Thyroid gland (tissue), 4 donors: ENCODE data around the gene GLIS2. TPM values are rescaled to one million over a fixed set of nuclear protein-coding genes. Genes with fewer than 3 reads are reported as not detected.
"Not testable (repeated sequence)": the region's sequence is repeated elsewhere in the genome, so short reads cannot be mapped to it uniquely, and the experiment has no call there.

Source experiments
- DNase-seq, 2 donors: peaks; one replicate each; pipeline ENCODE4 v3.0.0-alpha.2; 2019
- H3K27ac ChIP-seq, 3 donors: fragments of 200-600 bp; sonication (generic); 1 replicate in 2 of 3; 2 replicates in 1 of 3; pipeline ENCODE4 v1.5.1; 2016 to 2019; ENCODE audit warnings: mild to moderate bottlenecking in 1 of 3, moderate library complexity in 1 of 3
- H3K27me3 ChIP-seq: fragments of 200-600 bp; sonication (generic); one replicate; pipeline ENCODE4 v1.5.1; 2019
- H3K36me3 ChIP-seq, 2 donors: fragments of 200-600 bp; sonication (generic); one replicate each; pipeline ENCODE4 v1.5.1; 2016 to 2019
- H3K4me1 ChIP-seq, 2 donors: fragments of 200-600 bp; sonication (generic); one replicate each; pipeline ENCODE4 v1.5.1; 2017 to 2019
- H3K4me3 ChIP-seq, 3 donors: fragments of 200-600 bp; sonication (generic); replicated peaks in 1 of 3; 1 replicate in 2 of 3; 2 replicates in 1 of 3; pipeline ENCODE4 v1.5.1; 2016; ENCODE audit warnings: mild to moderate bottlenecking in 1 of 3
- H3K9me3 ChIP-seq: fragments of 200-600 bp; sonication (generic); one replicate; pipeline ENCODE4 v1.5.1; 2017
- POLR2A ChIP-seq, 2 donors: fragments of 450-650 bp; IDR thresholded peaks; one replicate each; pipeline ENCODE4 v1.6.1; 2017; ENCODE audit warnings: antibody characterized with exemption in 2 of 2, mild to moderate bottlenecking in 2 of 2, moderate library complexity in 1 of 2
- WGBS, 2 donors: methylation state at CpG; one replicate each; pipeline ENCODE4 v1.1.5; 2017; 5-methylcytosine and 5-hydroxymethylcytosine counted together
- intact Hi-C: fragments of 100-400 bp; cut with DNase I; formaldehyde crosslinking; loops from one replicate; pipeline ENCODE4 v1.15.1; 2023
- total RNA-seq, 4 donors: library from RNA; depleted of rRNA; stranded (reverse); fragments of >200 nt; gene quantifications; one replicate each; pipeline ENCODE4 v1.2.3, GENCODE V29; 2016
- TF ChIP-seq, protein P1 (sequence below), 6 experiments: fragments of 200-600 bp in 3 of 6; fragments of 450-650 bp in 3 of 6; sonication (generic) in 3 of 6; IDR thresholded peaks; one replicate each; pipeline ENCODE4 v1.5.1; 2016 to 2019; ENCODE audit warnings: antibody characterized with exemption in 6 of 6, mild to moderate bottlenecking in 2 of 6, inconsistent platforms in 1 of 6, moderate library complexity in 1 of 6

GLIS2 gene
- total RNA-seq, 4 donors from 2014 or later: 5.5 to 7.6 (median 6.7) TPM

DNA sequence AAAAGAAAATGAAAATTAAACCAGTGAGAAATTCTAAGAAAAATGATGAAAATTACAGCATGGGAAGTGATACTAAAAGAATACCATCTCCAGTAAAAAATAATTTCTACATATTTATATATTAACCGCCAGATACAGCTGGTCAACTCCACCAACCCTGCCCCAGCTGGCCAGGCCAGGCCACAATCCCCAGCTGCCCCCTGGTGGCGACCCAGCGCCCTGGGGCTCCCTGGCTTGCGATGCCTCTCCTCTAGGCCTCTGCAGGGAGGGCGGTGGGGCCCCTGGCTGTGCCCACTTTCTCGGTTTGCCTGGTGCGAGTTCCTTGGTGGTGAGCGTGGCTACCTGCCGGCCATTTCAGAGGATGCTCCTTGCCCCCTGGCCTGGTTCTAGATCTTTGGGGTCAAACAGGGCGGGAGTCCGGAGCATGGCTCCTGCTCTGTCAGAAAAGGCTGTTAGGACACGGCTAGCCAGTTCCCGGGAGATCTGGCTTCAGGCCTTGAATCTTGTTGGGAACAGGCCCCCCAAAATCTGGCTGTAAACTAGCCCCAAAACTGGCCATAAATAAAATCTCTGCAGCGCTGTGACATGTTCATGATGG, 14.5 kb downstream of the GLIS2 start:
- no peak overlapping the region for H3K4me3 ChIP-seq
- intact Hi-C loops: loop anchor here (5.0 kb wide), 1 partner anchor 123 kb away; no protein-coding TSS in a partner anchor
- peaks cover 22 to 48% of the 10 kb centered on the region in 2 donors for H3K4me1 ChIP-seq
- WGBS, 2 donors: 50 to 59% methylated on average over 10 to 13 of the region's 14 CpGs
- H3K36me3 ChIP-seq: peaks cover 0 to 4% of the 10 kb centered on the region in 2 donors
- DNase-seq: peak; percentile 80 to 85
- no peak overlapping the region for H3K27ac ChIP-seq
- no peak for TF ChIP-seq POLR2A (IDR thresholded peaks at IDR 0.05)
- TF ChIP-seq, protein P1, sequence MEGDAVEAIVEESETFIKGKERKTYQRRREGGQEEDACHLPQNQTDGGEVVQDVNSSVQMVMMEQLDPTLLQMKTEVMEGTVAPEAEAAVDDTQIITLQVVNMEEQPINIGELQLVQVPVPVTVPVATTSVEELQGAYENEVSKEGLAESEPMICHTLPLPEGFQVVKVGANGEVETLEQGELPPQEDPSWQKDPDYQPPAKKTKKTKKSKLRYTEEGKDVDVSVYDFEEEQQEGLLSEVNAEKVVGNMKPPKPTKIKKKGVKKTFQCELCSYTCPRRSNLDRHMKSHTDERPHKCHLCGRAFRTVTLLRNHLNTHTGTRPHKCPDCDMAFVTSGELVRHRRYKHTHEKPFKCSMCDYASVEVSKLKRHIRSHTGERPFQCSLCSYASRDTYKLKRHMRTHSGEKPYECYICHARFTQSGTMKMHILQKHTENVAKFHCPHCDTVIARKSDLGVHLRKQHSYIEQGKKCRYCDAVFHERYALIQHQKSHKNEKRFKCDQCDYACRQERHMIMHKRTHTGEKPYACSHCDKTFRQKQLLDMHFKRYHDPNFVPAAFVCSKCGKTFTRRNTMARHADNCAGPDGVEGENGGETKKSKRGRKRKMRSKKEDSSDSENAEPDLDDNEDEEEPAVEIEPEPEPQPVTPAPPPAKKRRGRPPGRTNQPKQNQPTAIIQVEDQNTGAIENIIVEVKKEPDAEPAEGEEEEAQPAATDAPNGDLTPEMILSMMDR (IDR thresholded peaks at IDR 0.05): peak; percentile 88 to 97 (median 91)
- H3K27me3 ChIP-seq: no peaks in the 10 kb centered on the region
- no peaks in the 10 kb centered on the region for H3K9me3 ChIP-seq

DNA sequence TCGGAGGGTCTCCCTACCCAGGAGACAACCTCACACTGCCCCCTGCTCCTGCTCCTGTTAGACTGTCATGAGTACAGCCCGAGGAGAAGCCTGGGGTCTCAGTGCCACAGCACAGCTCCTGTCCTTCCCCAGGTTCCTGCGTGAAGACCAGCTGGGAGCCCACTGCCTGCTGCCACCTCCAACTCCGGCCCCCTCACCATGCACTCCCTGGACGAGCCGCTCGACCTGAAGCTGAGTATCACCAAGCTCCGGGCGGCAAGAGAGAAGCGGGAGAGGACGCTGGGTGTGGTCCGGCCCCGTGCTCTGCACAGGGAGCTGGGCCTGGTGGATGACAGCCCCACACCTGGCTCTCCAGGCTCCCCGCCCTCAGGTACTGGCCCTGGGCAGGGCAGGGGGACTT, 16.2 kb downstream of the GLIS2 start:
- no peak for DNase-seq
- H3K9me3 ChIP-seq: no peaks in the 10 kb centered on the region
- no peaks in the 10 kb centered on the region for H3K27me3 ChIP-seq
- H3K36me3 ChIP-seq: peaks cover 4 to 12% of the 10 kb centered on the region in 2 donors
- intact Hi-C loops: loop anchor here (5.0 kb wide), 1 partner anchor 125 kb away; no protein-coding TSS in a partner anchor
- H3K4me3 ChIP-seq: no peak overlapping the region
- H3K27ac ChIP-seq: no peak overlapping the region
- H3K4me1 ChIP-seq: peaks cover 18 to 37% of the 10 kb centered on the region in 2 donors
- TF ChIP-seq, protein P1 (IDR thresholded peaks at IDR 0.05): no peak
- no peak for TF ChIP-seq POLR2A (IDR thresholded peaks at IDR 0.05)
- WGBS, 2 donors: 87 to 96% methylated on average over 11 to 14 of the region's 14 CpGs

DNA sequence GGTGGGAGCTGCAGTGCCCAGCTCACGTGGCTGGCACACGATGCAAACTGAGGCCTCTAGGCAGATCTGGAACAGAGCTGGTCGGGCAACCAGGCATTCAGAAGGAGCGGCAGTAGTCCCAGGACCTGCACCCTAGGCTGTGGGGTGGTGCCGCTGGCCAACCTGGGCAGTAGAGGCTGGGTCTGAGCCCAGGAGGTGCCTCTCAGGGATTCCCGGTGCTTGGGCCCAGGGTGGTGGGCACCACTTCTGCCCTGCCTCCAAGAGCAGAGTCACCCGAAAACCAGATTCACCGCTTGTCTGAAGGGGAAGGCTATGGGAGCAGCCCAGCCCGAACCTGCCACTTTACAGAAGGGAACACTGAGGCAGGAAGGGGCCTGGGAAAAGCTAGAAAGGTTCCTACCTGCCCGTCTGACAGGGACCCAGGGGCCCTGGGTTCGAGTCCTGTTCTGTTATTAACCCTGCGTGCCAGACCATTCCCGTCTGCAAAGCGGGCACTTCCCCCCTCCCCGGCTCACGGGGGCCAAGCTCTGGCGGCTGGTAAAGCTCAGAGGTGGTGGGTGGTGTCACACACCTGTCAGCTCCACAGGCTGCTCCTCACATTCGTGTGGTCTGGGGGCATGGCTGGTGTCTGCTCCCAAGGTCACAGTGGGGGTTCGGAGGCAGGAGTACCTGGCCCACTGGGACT, 16.9 kb downstream of the GLIS2 start:
- no peak for DNase-seq
- TF ChIP-seq, protein P1 (IDR thresholded peaks at IDR 0.05): no peak
- TF ChIP-seq POLR2A (IDR thresholded peaks at IDR 0.05): no peak
- intact Hi-C loops: loop anchor here (5.0 kb wide), 1 partner anchor 125 kb away; no protein-coding TSS in a partner anchor
- Histone ChIP-seq H3K36me3 (peaks cover 4 to 13% of the 10 kb centered on the region in 2 donors), H3K27me3 (no peaks in the 10 kb centered on the region), H3K9me3 (no peaks in the 10 kb centered on the region), H3K27ac (no peak overlapping the region), H3K4me3 (no peak overlapping the region), H3K4me1 (peaks cover 14 to 30% of the 10 kb centered on the region in 2 donors)
- WGBS, 2 donors: 91 to 94% methylated on average over 12 to 15 of the region's 19 CpGs

DNA sequence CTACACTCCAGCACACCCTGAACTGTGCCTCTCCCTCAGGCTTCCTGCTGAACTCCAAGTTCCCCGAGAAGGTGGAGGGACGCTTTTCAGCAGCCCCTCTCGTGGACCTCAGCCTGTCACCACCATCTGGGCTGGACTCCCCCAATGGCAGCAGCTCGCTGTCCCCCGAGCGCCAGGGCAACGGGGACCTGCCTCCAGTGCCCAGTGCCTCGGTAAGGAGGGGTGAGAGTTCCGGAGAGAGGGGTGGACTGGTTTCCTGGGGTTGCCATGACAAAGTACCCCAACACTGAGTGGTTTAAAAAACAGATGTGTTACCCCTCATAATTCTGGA, 17.4 kb downstream of the GLIS2 start:
- H3K27me3 ChIP-seq: no peaks in the 10 kb centered on the region
- peaks cover 9 to 25% of the 10 kb centered on the region in 2 donors for H3K4me1 ChIP-seq
- H3K36me3 ChIP-seq: peaks cover 4 to 13% of the 10 kb centered on the region in 2 donors
- H3K27ac ChIP-seq: no peak overlapping the region
- TF ChIP-seq, protein P1 (IDR thresholded peaks at IDR 0.05): no peak
- no peak for TF ChIP-seq POLR2A (IDR thresholded peaks at IDR 0.05)
- intact Hi-C loops: loop anchor here (5.0 kb wide), 1 partner anchor 126 kb away; no protein-coding TSS in a partner anchor
- WGBS, 2 donors: 92% methylated on average over 9 of the region's 9 CpGs; no CpG with 5 or more reads in 1 of the 2 donors
- H3K9me3 ChIP-seq: no peaks in the 10 kb centered on the region
- no peak for DNase-seq
- no peak overlapping the region for H3K4me3 ChIP-seq

DNA sequence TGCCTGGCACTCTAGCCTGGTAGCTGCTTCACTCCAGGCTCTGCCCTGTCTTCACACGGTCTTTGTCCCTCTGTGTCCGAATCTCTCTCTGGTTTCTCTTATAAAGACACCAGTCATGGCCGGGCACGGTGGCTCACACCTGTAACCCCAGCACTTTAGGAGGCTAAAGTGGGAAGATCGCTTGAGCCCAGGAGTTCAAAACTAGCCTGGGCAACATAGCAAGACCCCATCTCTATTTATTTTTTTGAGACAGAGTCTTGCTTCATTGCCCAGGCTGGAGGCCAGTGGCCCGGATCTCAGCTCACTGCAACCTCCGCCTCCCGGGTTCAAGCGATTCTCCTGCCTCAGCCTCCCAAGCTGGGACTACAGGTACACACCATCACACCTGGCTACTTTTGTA, 17.8 kb downstream of the GLIS2 start:
- DNase-seq, H3K27me3 ChIP-seq, H3K4me3 ChIP-seq, H3K9me3 ChIP-seq, H3K27ac ChIP-seq: not testable (repeated sequence)
- intact Hi-C loops: loop anchor here (5.0 kb wide), 1 partner anchor 126 kb away; no protein-coding TSS in a partner anchor
- H3K36me3 ChIP-seq: peaks cover 4 to 13% of the 10 kb centered on the region in 2 donors
- H3K4me1 ChIP-seq: peaks cover 4 to 21% of the 10 kb centered on the region in 2 donors
- WGBS, 2 donors: 92 to 95% methylated on average over 9 of the region's 9 CpGs
